Stomach smooth muscle (tissue), 2 donors: ENCODE results near the gene MAN2B2.
A peak's percentile ranks its signal among the peaks of the same experiment; 100 is the strongest.

Experiments
- H3K27ac ChIP-seq: one replicate; pipeline ENCODE4 v1.7.0; 2013; ENCODE audit warnings: mild to moderate bottlenecking, low read length, inconsistent platforms
- H3K27me3 ChIP-seq, 2 donors: one replicate each; pipeline ENCODE4 v1.7.0; 2013; ENCODE audit warnings: low read length in 2 of 2; ENCODE audit not compliant: insufficient read depth in 2 of 2, control insufficient read depth in 1 of 2
- H3K36me3 ChIP-seq, 2 donors: one replicate each; pipeline ENCODE4 v1.7.0; 2013; ENCODE audit warnings: low read length in 2 of 2; ENCODE audit not compliant: control insufficient read depth in 2 of 2, insufficient read depth in 2 of 2
- H3K4me1 ChIP-seq: one replicate; pipeline ENCODE4 v1.7.0; 2013; ENCODE audit warnings: low read length; ENCODE audit not compliant: control insufficient read depth, insufficient read depth
- H3K4me3 ChIP-seq, 2 donors: one replicate each; pipeline ENCODE4 v1.7.0; 2013; ENCODE audit warnings: low read length in 2 of 2
- H3K9ac ChIP-seq, 2 donors: one replicate each; pipeline ENCODE4 v1.7.0; 2013; ENCODE audit warnings: low read length in 2 of 2, mild to moderate bottlenecking in 1 of 2
- H3K9me3 ChIP-seq, 2 donors: one replicate each; pipeline ENCODE4 v1.7.0; 2013; ENCODE audit warnings: low read length in 2 of 2; ENCODE audit not compliant: control insufficient read depth in 2 of 2
- donor health status: healthy.
- donor health status: Pancreatic carcinoma.

The MAN2B2 gene

GRCh38 chr4:6567218-6567617, 7.8 kb upstream of the MAN2B2 start:
- H3K36me3 ChIP-seq = no peaks in the 10 kb centered on the region
- peaks cover 16% of the 10 kb centered on the region for H3K4me1 ChIP-seq
- no peak overlapping the region for H3K4me3 ChIP-seq
- no peak overlapping the region for H3K9ac ChIP-seq
- H3K27me3 ChIP-seq = peaks cover 25 to 29% of the 10 kb centered on the region in 2 donors
- no peak overlapping the region for H3K27ac ChIP-seq
- H3K9me3 ChIP-seq = no peaks in the 10 kb centered on the region

- no peaks in the 10 kb centered on the region for H3K9me3 ChIP-seq
- H3K4me1 ChIP-seq = peaks cover 9% of the 10 kb centered on the region
- no peak overlapping the region for H3K27ac ChIP-seq
- H3K9ac ChIP-seq = no peak overlapping the region
- no peaks in the 10 kb centered on the region for H3K36me3 ChIP-seq
- H3K4me3 ChIP-seq = no peak overlapping the region
- peaks cover 20 to 21% of the 10 kb centered on the region in 2 donors for H3K27me3 ChIP-seq
Measured at GRCh38 chr4:6568148-6568547, 6.8 kb upstream of the MAN2B2 start.

- H3K4me3 ChIP-seq = no peak overlapping the region
- H3K36me3 ChIP-seq = no peaks in the 10 kb centered on the region
- peaks cover 18 to 21% of the 10 kb centered on the region in 2 donors for H3K27me3 ChIP-seq
- H3K27ac ChIP-seq = no peak overlapping the region
- no peak overlapping the region for H3K9ac ChIP-seq
- peaks cover 7% of the 10 kb centered on the region for H3K4me1 ChIP-seq
- no peaks in the 10 kb centered on the region for H3K9me3 ChIP-seq
Measured at GRCh38 chr4:6568689-6569332, 6.2 kb upstream of the MAN2B2 start.

- H3K9ac ChIP-seq = no peak overlapping the region
- H3K27me3 ChIP-seq = peaks cover 0 to 5% of the 10 kb centered on the region in 2 donors
- H3K36me3 ChIP-seq = no peaks in the 10 kb centered on the region
- no peak overlapping the region for H3K4me3 ChIP-seq
- H3K4me1 ChIP-seq = peaks cover 14% of the 10 kb centered on the region
- no peak overlapping the region for H3K27ac ChIP-seq
- H3K9me3 ChIP-seq = no peaks in the 10 kb centered on the region
Measured at GRCh38 chr4:6571608-6572007, 3.4 kb upstream of the MAN2B2 start.

- Histone ChIP-seq H3K9me3 (no peaks in the 10 kb centered on the region), H3K4me1 (peaks cover 14% of the 10 kb centered on the region), H3K36me3 (peaks cover 4% of the 10 kb centered on the region in 2 donors), H3K27me3 (no peaks in the 10 kb centered on the region), H3K27ac (no peak overlapping the region), H3K4me3 (no peak overlapping the region), H3K9ac (no peak overlapping the region)
Measured at GRCh38 chr4:6573551-6573950, 1.4 kb upstream of the MAN2B2 start.

GRCh38 chr4:6573986-6574746, 823 bp upstream of the MAN2B2 start:
- H3K27me3 ChIP-seq = no peaks in the 10 kb centered on the region
- H3K4me1 ChIP-seq = peaks cover 14% of the 10 kb centered on the region
- peak overlapping the region; percentile 61 to 80 for H3K9ac ChIP-seq
- peak overlapping the region; percentile 63 to 95 for H3K4me3 ChIP-seq
- no peak overlapping the region for H3K27ac ChIP-seq
- H3K9me3 ChIP-seq = no peaks in the 10 kb centered on the region
- H3K36me3 ChIP-seq = peaks cover 6 to 7% of the 10 kb centered on the region in 2 donors

- Histone ChIP-seq H3K9me3 (no peaks in the 10 kb centered on the region), H3K9ac (peak overlapping the region; percentile 61 to 84), H3K4me1 (peaks cover 14% of the 10 kb centered on the region), H3K36me3 (peaks cover 19 to 21% of the 10 kb centered on the region in 2 donors), H3K27ac (peak overlapping the region; percentile 41), H3K4me3 (peak overlapping the region; percentile 71 to 95), H3K27me3 (no peaks in the 10 kb centered on the region)
Measured at GRCh38 chr4:6575503-6576240, 683 bp downstream of the MAN2B2 start.

- no peak overlapping the region for H3K27ac ChIP-seq
- H3K27me3 ChIP-seq = no peaks in the 10 kb centered on the region
- H3K9ac ChIP-seq = no peak overlapping the region
- H3K36me3 ChIP-seq = peaks cover 24 to 25% of the 10 kb centered on the region in 2 donors
- peaks cover 14% of the 10 kb centered on the region for H3K4me1 ChIP-seq
- no peaks in the 10 kb centered on the region for H3K9me3 ChIP-seq
- H3K4me3 ChIP-seq = no peak overlapping the region
Measured at GRCh38 chr4:6576512-6576911, 1.5 kb downstream of the MAN2B2 start.

- Histone ChIP-seq H3K4me1 (peaks cover 14% of the 10 kb centered on the region), H3K36me3 (peaks cover 26 to 27% of the 10 kb centered on the region in 2 donors), H3K27me3 (no peaks in the 10 kb centered on the region), H3K4me3 (no peak overlapping the region), H3K9me3 (no peaks in the 10 kb centered on the region), H3K9ac (no peak overlapping the region), H3K27ac (no peak overlapping the region)
Measured at GRCh38 chr4:6576932-6577331, 1.9 kb downstream of the MAN2B2 start.

- Histone ChIP-seq H3K4me1 (peaks cover 14% of the 10 kb centered on the region), H3K4me3 (no peak overlapping the region), H3K27ac (no peak overlapping the region), H3K9ac (no peak overlapping the region), H3K9me3 (no peaks in the 10 kb centered on the region), H3K36me3 (peaks cover 27 to 29% of the 10 kb centered on the region in 2 donors), H3K27me3 (no peaks in the 10 kb centered on the region)
Measured at GRCh38 chr4:6577409-6577808, 2.4 kb downstream of the MAN2B2 start.
